Thyroid gland (tissue), 4 donors: ENCODE results near the gene STMP1.

ENCODE experiments used
- CTCF ChIP-seq, 6 experiments: fragments of 200-600 bp in 3 of 6; fragments of 450-650 bp in 3 of 6; sonication (generic) in 3 of 6; IDR thresholded peaks; one replicate each; pipeline ENCODE4 v1.5.1; 2016 to 2019; ENCODE audit warnings: antibody characterized with exemption in 6 of 6, mild to moderate bottlenecking in 2 of 6, inconsistent platforms in 1 of 6, moderate library complexity in 1 of 6
- POLR2A ChIP-seq, 2 donors: fragments of 450-650 bp; IDR thresholded peaks; one replicate each; pipeline ENCODE4 v1.6.1; 2017; ENCODE audit warnings: antibody characterized with exemption in 2 of 2, mild to moderate bottlenecking in 2 of 2, moderate library complexity in 1 of 2

- TF ChIP-seq CTCF (IDR thresholded peaks at IDR 0.05) (no peak), POLR2A (IDR thresholded peaks at IDR 0.05) (no peak)
Observed at GRCh38 chr7:135658564-135658963, 3.8 kb upstream of the STMP1 start.
